C4-2B (cell line): Measurements from ENCODE around the gene PRPF4.
"Not testable (repeated sequence)": the region's sequence is repeated elsewhere in the genome, so short reads cannot be mapped to it uniquely, and the experiment has no call there.

Experiments
- H3K27ac ChIP-seq: fragments of 450-650 bp; 2 replicates; pipeline ENCODE4 v1.5.1; 2017
- ZFX ChIP-seq: fragments of 450-650 bp; IDR thresholded peaks from 2 replicates; pipeline ENCODE4 v1.6.1; 2017
- TF ChIP-seq, protein P1 (sequence below): fragments of 450-650 bp; conservative IDR thresholded peaks from 2 replicates; pipeline ENCODE4 v1.5.1; 2017; ENCODE audit warnings: mild to moderate bottlenecking

The PRPF4 gene

DNA sequence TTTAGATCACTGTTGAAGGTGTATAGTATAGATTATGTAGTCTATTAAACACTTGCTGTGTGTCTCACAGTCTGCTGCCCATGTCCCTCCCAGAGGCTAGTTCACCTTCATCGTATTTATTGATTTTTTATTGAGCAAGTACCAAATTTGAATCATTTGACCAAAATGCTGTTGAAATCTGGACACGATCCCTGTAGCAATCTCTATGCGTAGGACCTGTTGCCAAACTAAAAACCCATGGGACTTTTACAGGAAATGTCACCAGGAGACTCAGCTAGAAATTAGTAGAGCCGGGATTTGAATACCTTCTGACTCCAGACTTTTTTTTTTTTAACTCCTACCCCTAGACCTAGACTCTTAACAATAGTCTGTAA is 36.6 kb upstream of the PRPF4 start:
- TF ChIP-seq, protein P1, sequence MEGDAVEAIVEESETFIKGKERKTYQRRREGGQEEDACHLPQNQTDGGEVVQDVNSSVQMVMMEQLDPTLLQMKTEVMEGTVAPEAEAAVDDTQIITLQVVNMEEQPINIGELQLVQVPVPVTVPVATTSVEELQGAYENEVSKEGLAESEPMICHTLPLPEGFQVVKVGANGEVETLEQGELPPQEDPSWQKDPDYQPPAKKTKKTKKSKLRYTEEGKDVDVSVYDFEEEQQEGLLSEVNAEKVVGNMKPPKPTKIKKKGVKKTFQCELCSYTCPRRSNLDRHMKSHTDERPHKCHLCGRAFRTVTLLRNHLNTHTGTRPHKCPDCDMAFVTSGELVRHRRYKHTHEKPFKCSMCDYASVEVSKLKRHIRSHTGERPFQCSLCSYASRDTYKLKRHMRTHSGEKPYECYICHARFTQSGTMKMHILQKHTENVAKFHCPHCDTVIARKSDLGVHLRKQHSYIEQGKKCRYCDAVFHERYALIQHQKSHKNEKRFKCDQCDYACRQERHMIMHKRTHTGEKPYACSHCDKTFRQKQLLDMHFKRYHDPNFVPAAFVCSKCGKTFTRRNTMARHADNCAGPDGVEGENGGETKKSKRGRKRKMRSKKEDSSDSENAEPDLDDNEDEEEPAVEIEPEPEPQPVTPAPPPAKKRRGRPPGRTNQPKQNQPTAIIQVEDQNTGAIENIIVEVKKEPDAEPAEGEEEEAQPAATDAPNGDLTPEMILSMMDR = no peak
- TF ChIP-seq ZFX = no peak
- no peak overlapping the region for H3K27ac ChIP-seq

DNA sequence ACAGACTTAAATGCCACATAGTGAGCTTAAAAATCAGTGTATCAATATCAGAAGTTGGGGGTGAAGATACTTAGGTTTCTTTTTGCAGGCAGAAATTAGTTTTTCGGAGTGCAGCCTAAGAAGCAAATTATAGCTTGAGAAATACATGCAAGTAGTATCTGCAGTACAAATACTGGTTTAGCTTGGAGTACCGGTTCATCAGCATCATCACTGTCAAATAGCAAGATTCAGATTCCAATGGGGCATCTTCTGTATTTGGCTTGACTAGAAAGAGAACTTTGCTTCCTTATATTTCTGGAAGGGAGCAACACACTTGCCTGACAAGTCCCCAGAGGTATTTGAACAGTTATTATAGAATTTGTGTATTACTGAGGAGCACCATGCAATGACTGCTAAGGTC is 34.3 kb upstream of the PRPF4 start:
- TF ChIP-seq ZFX = no peak
- TF ChIP-seq, protein P1 = no peak
- H3K27ac ChIP-seq = no peak overlapping the region

DNA sequence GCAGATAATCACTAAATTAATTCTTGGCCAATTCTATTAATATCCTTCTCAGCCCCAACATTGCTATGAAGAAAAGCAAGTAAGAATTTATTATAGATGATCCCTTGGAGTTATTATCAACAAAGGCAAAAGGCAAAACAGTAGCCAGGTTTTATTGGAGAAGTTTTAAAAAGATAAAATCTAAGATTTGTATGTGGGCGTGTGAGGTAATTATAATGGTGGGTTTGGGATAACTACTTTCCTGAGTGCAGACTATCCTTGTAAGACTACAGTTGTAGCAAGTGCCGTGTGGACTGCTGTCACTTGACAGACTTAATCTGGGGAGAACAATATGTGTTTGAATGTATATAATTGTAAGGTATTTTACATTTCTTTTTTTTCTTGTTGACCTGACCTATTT is 30.9 kb upstream of the PRPF4 start:
- no peak overlapping the region for H3K27ac ChIP-seq
- TF ChIP-seq ZFX = no peak
- TF ChIP-seq, protein P1 = no peak

DNA sequence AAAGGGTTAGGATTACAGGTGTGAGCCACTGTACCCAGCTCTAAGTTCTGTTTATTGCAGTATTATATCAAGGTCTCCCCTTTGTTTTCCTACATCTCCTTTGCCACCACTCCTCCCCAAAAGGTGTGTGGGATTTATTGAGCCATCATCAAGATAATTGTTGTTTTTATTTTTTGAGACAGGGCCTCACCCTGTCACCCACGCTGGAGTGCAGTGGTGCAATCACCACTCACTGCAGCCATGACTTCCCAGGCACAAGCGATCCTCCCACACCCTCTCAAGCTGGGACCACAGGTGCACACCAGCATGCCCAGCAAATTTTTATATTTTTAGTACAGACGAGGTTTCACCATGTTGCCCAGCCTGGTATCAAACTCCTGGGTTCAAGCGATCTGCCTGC is 29.6 kb upstream of the PRPF4 start:
- TF ChIP-seq, protein P1 = no peak
- no peak for TF ChIP-seq ZFX
- H3K27ac ChIP-seq = no peak overlapping the region

DNA sequence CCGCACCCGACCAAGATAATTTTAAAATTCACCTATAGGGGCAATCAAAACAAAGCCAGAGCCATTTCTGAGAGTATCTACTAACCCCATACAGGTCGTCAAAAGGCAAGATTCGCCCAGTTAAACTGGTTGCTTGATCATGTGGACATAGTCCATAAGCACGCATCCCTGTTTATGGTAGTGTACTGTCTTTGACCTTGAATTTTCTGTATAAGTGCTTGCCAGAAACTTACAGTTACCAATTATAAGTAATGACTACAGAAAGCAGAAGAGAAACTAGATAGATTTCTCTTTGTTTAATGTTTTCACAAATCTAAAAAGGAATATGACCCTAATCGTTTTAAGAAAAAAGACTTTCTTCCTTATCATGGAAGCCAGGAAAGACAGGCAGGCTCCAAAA is 28.5 kb upstream of the PRPF4 start:
- H3K27ac ChIP-seq = no peak overlapping the region
- TF ChIP-seq, protein P1 = no peak
- TF ChIP-seq ZFX = no peak

DNA sequence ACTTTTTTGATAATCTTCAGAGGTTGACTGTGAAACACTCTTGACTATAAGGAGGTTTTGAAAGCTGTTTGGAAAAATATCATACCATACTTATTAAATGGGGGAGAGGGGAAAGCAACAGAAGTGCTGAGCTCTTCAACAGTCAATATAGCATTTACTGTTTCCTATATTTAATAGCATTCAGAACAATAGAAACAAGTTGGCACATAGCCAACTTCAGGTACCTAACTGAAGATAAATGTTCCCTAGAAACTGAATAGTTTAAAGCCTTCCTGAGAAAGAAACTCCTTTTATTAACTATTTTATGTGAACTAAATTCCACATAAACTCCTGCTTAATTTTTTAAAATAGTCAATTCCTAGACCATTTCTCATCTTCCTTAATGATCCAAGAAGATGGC is 27.8 kb upstream of the PRPF4 start:
- H3K27ac ChIP-seq = no peak overlapping the region
- TF ChIP-seq, protein P1 = no peak
- TF ChIP-seq ZFX = no peak

DNA sequence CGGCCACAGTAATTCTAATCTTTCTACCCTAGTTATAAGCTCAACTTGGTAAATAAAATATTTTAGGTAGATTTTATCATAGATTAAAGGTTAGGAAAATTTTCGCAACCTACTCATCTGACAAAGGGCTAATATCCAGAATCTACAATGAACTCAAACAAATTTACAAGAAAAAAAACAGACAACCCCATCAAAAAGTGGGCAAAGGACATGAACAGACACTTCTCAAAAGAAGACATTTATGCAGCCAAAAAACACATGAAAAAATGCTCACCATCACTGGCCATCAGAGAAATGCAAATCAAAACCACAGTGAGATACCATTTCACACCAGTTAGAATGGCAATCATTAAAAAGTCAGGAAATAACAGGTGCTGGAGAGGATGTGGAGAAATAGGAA is 25.8 kb upstream of the PRPF4 start:
- not testable (repeated sequence) for H3K27ac ChIP-seq

DNA sequence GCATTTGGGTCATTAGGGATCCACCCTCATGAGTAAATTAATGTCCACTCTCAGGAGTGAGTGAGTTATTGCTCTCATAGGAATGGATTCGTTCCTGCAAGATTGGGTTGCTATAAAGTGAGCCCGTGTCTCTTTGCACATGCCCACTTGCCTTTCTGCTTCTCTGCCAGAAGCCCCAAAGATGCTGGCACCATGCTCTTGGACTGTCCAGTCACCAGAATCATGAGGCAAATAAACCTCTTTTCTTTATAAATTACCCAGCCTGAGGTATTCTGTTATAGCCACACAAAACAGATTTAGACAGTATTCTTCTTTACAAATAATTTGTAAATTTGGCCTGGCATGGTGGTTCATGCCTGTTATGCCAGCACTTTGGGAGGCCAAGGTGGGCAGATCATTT is 24.7 kb upstream of the PRPF4 start:
- no peak overlapping the region for H3K27ac ChIP-seq
- TF ChIP-seq ZFX = no peak
- TF ChIP-seq, protein P1 = no peak
